GM23338 (cell line): ENCODE results near the gene EFHB. TPM values are rescaled to one million over a fixed set of nuclear protein-coding genes. Genes with fewer than 3 reads are reported as not detected.

Experiments
- ATAC-seq: fragments of 200-7000 bp; cut with Tn5 transposase; 3 replicates; pipeline ENCODE4 v1.9.1; 2020
- DNase-seq: peaks from one replicate; pipeline ENCODE4 v3.0.0-alpha.2; 2015; ENCODE audit warnings: low spot score
- H2AFZ ChIP-seq: fragments of 200-600 bp; sonication (generic); 2 replicates; pipeline ENCODE4 v1.8.0; 2016; ENCODE audit warnings: antibody characterized with exemption, mild to moderate bottlenecking, moderate library complexity
- H3F3A ChIP-seq: fragments of 200-600 bp; sonication (generic); replicated peaks from 2 replicates; pipeline ENCODE4 v1.8.0; 2017; ENCODE audit warnings: antibody characterized with exemption, mixed run types, low read depth
- H3K27ac ChIP-seq: fragments of 200-600 bp; sonication (generic); 2 replicates; pipeline ENCODE4 v1.6.1; 2016; ENCODE audit warnings: low read depth
- H3K27me3 ChIP-seq: fragments of 200-600 bp; sonication (generic); 2 replicates; pipeline ENCODE4 v1.8.0; 2016; ENCODE audit warnings: mild to moderate bottlenecking, mixed run types, moderate library complexity; ENCODE audit not compliant: insufficient read depth
- H3K36me3 ChIP-seq: fragments of 200-600 bp; sonication (generic); 2 replicates; pipeline ENCODE4 v1.8.0; 2016; ENCODE audit warnings: mild to moderate bottlenecking; ENCODE audit not compliant: insufficient read depth
- H3K4me1 ChIP-seq: fragments of 200-600 bp; sonication (generic); 2 replicates; pipeline ENCODE4 v1.8.0; 2016; ENCODE audit warnings: mild to moderate bottlenecking, moderate library complexity; ENCODE audit not compliant: insufficient read depth
- H3K4me2 ChIP-seq: fragments of 200-600 bp; sonication (generic); 2 replicates; pipeline ENCODE4 v1.7.1; 2017; ENCODE audit warnings: mixed run types
- H3K4me3 ChIP-seq: fragments of 200-600 bp; sonication (generic); 2 replicates; pipeline ENCODE4 v1.6.1; 2016; ENCODE audit warnings: mixed run types
- H3K79me2 ChIP-seq: fragments of 200-600 bp; sonication (generic); replicated peaks from 2 replicates; pipeline ENCODE4 v1.8.0; 2017; ENCODE audit warnings: mild to moderate bottlenecking; ENCODE audit not compliant: insufficient read depth
- H3K9me2 ChIP-seq: fragments of 200-600 bp; sonication (generic); 2 replicates; pipeline ENCODE4 v1.8.0; 2017; ENCODE audit not compliant: insufficient read depth
- H4K20me1 ChIP-seq: fragments of 200-600 bp; sonication (generic); replicated peaks from 2 replicates; pipeline ENCODE4 v1.8.0; 2017; ENCODE audit warnings: mild to moderate bottlenecking; ENCODE audit not compliant: insufficient read depth
- H3K27ac Mint-ChIP-seq: 2 replicates; pipeline ENCODE4 v1.8.0; 2020; ENCODE audit warnings: inconsistent platforms, mild to moderate bottlenecking, moderate library complexity, mixed read lengths
- H3K27me3 Mint-ChIP-seq: 3 replicates; pipeline ENCODE4 v1.8.0; 2022; ENCODE audit warnings: low read depth, mild to moderate bottlenecking, moderate library complexity, mixed read lengths, inconsistent platforms; ENCODE audit not compliant: insufficient read depth, poor library complexity
- H3K36me3 Mint-ChIP-seq: 3 replicates; pipeline ENCODE4 v1.8.0; 2021; ENCODE audit warnings: low read depth, mild to moderate bottlenecking, inconsistent platforms, moderate library complexity, mixed read lengths
- H3K4me1 Mint-ChIP-seq: 3 replicates; pipeline ENCODE4 v1.8.0; 2020; ENCODE audit warnings: mild to moderate bottlenecking, inconsistent platforms, mixed read lengths
- H3K4me3 Mint-ChIP-seq: 3 replicates; pipeline ENCODE4 v1.8.0; 2021; ENCODE audit warnings: moderate library complexity, mild to moderate bottlenecking, inconsistent platforms, mixed read lengths
- H3K9me3 Mint-ChIP-seq: 3 replicates; pipeline ENCODE4 v1.8.0; 2020; ENCODE audit warnings: moderate library complexity, mild to moderate bottlenecking, inconsistent platforms, mixed read lengths
- CREB1 ChIP-seq: fragments of 250-450 bp; sonication (Bioruptor Pico); IDR thresholded peaks from 2 replicates; pipeline ENCODE4 v1.5.0; 2020; ENCODE audit warnings: low read depth, mild to moderate bottlenecking, moderate library complexity
- EZH2 ChIP-seq: fragments of 200-600 bp; sonication (generic); IDR thresholded peaks from one replicate; pipeline ENCODE4 v1.8.0; 2017; ENCODE audit warnings: antibody characterized with exemption, mild to moderate bottlenecking, low read depth; ENCODE audit not compliant: unreplicated experiment
- JUNB ChIP-seq: IDR thresholded peaks from one replicate; pipeline ENCODE4 v1.6.1; 2016; ENCODE audit warnings: antibody characterized with exemption; ENCODE audit not compliant: unreplicated experiment
- REST ChIP-seq: IDR thresholded peaks from one replicate; pipeline ENCODE4 v1.6.1; 2018; ENCODE audit warnings: antibody characterized with exemption; ENCODE audit not compliant: unreplicated experiment
- ZNF114 ChIP-seq: fragments of 250-450 bp; sonication (Bioruptor Pico); IDR thresholded peaks from 2 replicates; pipeline ENCODE4 v1.5.0; 2020; ENCODE audit warnings: mild to moderate bottlenecking, moderate library complexity
- ZNF331 ChIP-seq: fragments of 250-450 bp; sonication (Bioruptor Pico); IDR thresholded peaks from 2 replicates; pipeline ENCODE4 v1.5.0; 2020; ENCODE audit warnings: low read depth, mild to moderate bottlenecking, moderate library complexity
- polyA plus RNA-seq: library from polyadenylated mRNA; unstranded; fragments of >200 nt; fragmentation: Nextera tagmentation; extraction: Ambion mirVana; gene quantifications from 2 replicates; pipeline ENCODE4 v1.2.1, GENCODE V29; 2016
- total RNA-seq: library from RNA; depleted of rRNA; stranded (reverse); fragments of >200 nt; shearing (Covaris generic); gene quantifications from 2 replicates; pipeline ENCODE4 v1.2.3, GENCODE V29; 2014
- TF ChIP-seq, protein P1 (sequence below): IDR thresholded peaks from 2 replicates; pipeline ENCODE4 v1.6.1; 2016; ENCODE audit warnings: antibody characterized with exemption
- TF ChIP-seq, protein P2 (sequence below), 2 experiments: fragments of 200-600 bp in 1 of 2; sonication (generic) in 1 of 2; conservative IDR thresholded peaks; 2 replicates each; pipeline versions ENCODE4 v1.5.1 to v1.6.1; 2016 to 2017; ENCODE audit warnings: antibody characterized with exemption in 2 of 2, low read depth in 2 of 2, mild to moderate bottlenecking in 2 of 2, moderate library complexity in 1 of 2

EFHB gene
- total and polyA plus RNA-seq, 2 experiments from 2014 or later = 0.35 to 0.68 TPM

- peaks cover 99% of the 10 kb centered on the region for H3K79me2 ChIP-seq
- H3K9me2 ChIP-seq = no peaks in the 10 kb centered on the region
- ATAC-seq (no peak), DNase-seq (no peak)
- no peaks in the 10 kb centered on the region for H3F3A ChIP-seq
- peaks cover 14% of the 10 kb centered on the region for H3K36me3 ChIP-seq
- Mint-ChIP-seq H3K27ac (peak overlapping the region; percentile 55; the same call in 1 of the 2 replicates), H3K27me3 (peaks cover 3% of the 10 kb centered on the region), H3K4me1 (peaks cover 3% of the 10 kb centered on the region; the same call in 2 of the 3 replicates), H3K9me3 (no peaks in the 10 kb centered on the region), H3K4me3 (no peak overlapping the region), H3K36me3 (peaks cover 40% of the 10 kb centered on the region)
- no peak overlapping the region for H2AFZ ChIP-seq
- peaks cover 53% of the 10 kb centered on the region for H4K20me1 ChIP-seq
- 0 out of 2 replicates have a peak, but pooled peaks cover 3% of the 10 kb centered on the region for H3K4me1 ChIP-seq
- no peak overlapping the region for H3K4me3 ChIP-seq
- TF ChIP-seq ZNF114 (CRISPR knock-in tag) (no peak), ZNF331 (no peak), CREB1 (CRISPR knock-in tag) (no peak)
- TF ChIP-seq, protein P1, sequence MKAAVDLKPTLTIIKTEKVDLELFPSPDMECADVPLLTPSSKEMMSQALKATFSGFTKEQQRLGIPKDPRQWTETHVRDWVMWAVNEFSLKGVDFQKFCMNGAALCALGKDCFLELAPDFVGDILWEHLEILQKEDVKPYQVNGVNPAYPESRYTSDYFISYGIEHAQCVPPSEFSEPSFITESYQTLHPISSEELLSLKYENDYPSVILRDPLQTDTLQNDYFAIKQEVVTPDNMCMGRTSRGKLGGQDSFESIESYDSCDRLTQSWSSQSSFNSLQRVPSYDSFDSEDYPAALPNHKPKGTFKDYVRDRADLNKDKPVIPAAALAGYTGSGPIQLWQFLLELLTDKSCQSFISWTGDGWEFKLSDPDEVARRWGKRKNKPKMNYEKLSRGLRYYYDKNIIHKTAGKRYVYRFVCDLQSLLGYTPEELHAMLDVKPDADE = no peak
- no peak overlapping the region for H3K27ac ChIP-seq
- no peak overlapping the region for H3K4me2 ChIP-seq
- H3K27me3 ChIP-seq = no peaks in the 10 kb centered on the region
These were observed 36.3 kb upstream of the EFHB start for GRCh38 chr3:19970327-19970726.

GRCh38 chr3:19967812-19968211 lies 33.8 kb upstream of the EFHB start:
- Histone ChIP-seq H3K4me1 (0 out of 2 replicates have a peak, but pooled peaks cover 3% of the 10 kb centered on the region), H3K27ac (no peak overlapping the region), H3K79me2 (peaks cover 100% of the 10 kb centered on the region), H4K20me1 (peaks cover 69% of the 10 kb centered on the region), H3K36me3 (no peaks in the 10 kb centered on the region), H2AFZ (no peak overlapping the region), H3K4me3 (no peak overlapping the region), H3K4me2 (no peak overlapping the region), H3K9me2 (no peaks in the 10 kb centered on the region), H3K27me3 (no peaks in the 10 kb centered on the region), H3F3A (no peaks in the 10 kb centered on the region)
- peaks cover 3% of the 10 kb centered on the region; the same call in 2 of the 3 replicates for H3K4me1 Mint-ChIP-seq
- peaks cover 24% of the 10 kb centered on the region; the same call in 2 of the 3 replicates for H3K36me3 Mint-ChIP-seq
- ATAC-seq (no peak), DNase-seq (no peak)
- H3K27me3 Mint-ChIP-seq = peaks cover 3% of the 10 kb centered on the region
- peak overlapping the region; percentile 5; the same call in 1 of the 2 replicates for H3K27ac Mint-ChIP-seq
- no peaks in the 10 kb centered on the region for H3K9me3 Mint-ChIP-seq
- no peak overlapping the region for H3K4me3 Mint-ChIP-seq
- TF ChIP-seq JUNB (no peak), EZH2 (no peak), ZNF114 (CRISPR knock-in tag) (no peak), REST (no peak)
- TF ChIP-seq, protein P1 = no peak
- TF ChIP-seq, protein P2, sequence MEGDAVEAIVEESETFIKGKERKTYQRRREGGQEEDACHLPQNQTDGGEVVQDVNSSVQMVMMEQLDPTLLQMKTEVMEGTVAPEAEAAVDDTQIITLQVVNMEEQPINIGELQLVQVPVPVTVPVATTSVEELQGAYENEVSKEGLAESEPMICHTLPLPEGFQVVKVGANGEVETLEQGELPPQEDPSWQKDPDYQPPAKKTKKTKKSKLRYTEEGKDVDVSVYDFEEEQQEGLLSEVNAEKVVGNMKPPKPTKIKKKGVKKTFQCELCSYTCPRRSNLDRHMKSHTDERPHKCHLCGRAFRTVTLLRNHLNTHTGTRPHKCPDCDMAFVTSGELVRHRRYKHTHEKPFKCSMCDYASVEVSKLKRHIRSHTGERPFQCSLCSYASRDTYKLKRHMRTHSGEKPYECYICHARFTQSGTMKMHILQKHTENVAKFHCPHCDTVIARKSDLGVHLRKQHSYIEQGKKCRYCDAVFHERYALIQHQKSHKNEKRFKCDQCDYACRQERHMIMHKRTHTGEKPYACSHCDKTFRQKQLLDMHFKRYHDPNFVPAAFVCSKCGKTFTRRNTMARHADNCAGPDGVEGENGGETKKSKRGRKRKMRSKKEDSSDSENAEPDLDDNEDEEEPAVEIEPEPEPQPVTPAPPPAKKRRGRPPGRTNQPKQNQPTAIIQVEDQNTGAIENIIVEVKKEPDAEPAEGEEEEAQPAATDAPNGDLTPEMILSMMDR (conservative IDR thresholded peaks at IDR 0.05; ENCODE audit: low read depth in 2 of 2) = no peak
